COR-L47 (cell line): ENCODE results near the gene CNBD2.
"Not testable (repeated sequence)": the region's sequence is repeated elsewhere in the genome, so short reads cannot be mapped to it uniquely, and the experiment has no call there.

Experiments
- DNase-seq: peaks from one replicate; lab custom pipeline; 2025; lab: John Stamatoyannopoulos, UW

Gene CNBD2

DNA sequence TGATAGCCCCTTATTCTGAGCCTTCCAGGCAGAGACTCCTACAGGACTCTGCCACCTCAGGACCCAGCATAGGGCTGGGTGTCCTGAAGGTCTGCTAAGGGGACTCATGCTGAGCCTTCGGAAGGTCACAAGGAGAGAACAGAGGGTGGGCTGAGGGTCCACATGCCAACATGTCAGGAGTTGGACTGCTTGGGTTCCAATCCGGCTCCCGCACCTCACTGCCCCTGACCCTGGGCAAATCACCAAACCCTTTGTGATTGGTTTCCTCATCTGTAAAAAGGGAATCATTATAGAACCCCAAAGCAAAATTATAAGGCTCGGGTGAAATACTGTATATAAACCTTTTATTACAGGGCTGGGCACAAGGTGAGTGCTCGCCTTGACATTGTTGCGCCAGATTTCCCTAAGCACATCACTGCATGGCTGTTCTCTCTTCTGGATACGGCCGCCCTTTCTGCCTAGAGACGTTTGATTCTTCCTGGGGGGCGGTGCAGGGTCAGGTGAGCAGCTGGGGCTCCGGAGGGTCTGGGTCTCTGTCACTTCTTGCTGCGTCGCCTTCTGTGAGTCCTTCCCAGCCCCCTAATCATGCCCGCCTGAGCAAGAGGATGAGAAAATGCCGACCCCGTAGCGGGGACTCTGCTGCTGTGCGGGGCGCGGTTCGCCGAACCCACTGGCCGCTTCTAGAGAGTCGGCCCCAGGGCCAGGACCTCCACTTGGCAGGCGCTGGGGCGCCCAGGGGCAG, 95.7 kb downstream of the CNBD2 start:
- no peak for DNase-seq

DNA sequence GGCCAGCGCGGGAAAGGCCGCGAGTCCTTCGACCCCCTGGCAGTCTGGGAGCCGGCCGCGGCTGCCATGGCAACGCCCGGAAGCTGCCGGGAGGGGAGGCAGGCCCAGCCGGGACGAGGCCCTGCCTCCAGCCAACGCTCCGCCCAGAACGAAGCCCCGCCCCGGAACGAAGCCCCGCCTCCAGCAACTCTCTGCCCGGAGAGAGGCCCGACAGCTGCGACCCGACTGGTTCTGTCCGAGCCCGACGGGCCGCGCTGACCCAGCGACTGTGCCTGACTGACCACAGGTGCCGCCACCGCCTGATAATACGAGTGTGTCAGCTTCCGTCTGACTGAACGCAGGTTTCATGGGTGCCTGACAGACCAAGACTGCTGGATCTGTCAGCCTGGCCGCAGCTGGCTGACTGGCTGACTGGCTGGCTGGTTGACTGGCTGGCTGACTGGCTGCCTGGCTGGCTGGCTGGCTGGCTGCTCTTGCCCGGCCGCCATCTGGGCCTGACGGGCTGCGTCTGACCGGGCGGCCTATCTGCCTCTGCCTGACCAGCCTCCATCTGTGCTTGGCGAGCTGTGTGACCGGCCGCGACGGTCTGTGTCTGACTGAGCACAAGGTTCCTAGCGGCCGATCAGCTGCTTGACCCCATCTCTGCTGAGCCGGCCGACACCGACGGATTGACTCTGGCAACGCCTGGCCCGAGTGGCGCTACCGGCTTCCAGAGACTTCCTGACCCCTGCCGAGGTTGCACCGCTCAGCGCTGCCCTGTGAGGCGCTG, 96.5 kb downstream of the CNBD2 start:
- DNase-seq = peak; percentile 82

DNA sequence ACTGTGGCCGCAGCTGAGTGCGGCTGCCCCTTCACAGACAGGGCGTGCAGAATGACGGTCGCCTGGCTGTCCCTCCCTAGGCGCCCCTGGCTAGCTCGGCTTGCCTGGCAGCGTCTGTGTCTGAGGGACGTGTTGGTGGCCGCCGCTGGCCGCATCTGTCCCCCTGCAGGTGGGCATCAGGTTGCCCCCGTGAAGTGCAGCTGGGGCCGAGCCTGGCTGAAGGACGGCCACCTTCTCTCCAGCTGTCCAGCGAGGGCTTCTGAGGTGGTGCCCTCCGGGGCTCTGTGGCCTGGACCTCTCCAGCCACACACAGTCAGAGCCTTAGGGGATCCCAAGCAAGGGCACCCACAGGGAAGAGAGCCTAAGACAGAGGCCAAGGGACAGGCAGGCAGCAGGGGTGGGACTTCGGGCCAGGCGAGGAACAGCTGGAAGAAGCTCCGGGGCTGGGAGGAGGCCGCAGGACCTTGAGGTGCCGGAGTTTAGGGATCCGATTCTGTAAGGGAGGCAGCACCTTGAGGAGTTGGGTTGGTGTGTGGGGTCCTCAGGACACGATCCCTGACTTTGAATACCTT, 97.1 kb downstream of the CNBD2 start:
- DNase-seq = no peak

DNA sequence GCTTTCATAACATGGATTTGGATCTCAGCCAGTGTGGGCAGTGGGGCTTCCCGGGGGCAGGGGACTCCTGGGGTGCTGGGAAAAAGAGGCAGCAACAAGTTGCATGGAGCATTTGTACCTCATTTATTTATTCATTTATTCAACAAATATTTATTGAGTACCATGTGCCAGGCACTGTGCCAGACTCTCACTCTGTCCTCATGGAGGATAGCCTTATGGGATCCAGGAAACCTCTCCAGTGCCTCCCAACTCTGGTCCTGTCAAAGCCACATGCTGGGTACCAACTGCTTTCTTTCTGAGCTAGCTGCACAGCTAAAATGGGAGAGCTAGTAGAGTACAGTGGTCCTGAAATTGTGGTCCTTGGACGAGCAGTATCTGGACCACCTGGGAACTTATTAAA, 98.4 kb downstream of the CNBD2 start:
- peak; percentile 13 for DNase-seq

- DNase-seq = not testable (repeated sequence)
Measured at GRCh38 chr20:36068526-36068925, 100.1 kb downstream of the CNBD2 start.

DNA sequence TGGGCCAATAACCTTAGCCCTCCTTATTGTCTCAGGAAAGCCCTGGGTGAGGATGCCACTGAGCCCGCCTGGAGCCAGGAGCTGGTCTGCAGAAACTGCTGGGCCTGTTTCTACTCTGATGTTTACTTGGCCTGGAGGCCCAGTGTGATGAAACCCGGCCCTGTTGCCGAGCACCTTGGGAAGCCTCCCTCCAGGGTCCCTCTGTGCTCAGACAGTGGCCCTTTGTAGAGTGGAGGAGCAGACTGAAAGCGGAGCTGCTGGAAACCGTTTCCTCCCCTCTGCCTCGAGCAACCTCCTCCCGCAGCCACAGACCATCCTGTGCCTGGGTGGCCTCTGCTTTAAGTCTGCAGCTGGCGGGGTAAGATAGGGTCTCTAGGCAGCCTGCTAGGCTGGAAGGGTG, 102.1 kb downstream of the CNBD2 start:
- no peak for DNase-seq

GRCh38 chr20:36071848-36072247, 103.5 kb downstream of the CNBD2 start:
- DNase-seq = no peak

- no peak for DNase-seq
Measured at GRCh38 chr20:36074983-36075382, 106.6 kb downstream of the CNBD2 start.

DNA sequence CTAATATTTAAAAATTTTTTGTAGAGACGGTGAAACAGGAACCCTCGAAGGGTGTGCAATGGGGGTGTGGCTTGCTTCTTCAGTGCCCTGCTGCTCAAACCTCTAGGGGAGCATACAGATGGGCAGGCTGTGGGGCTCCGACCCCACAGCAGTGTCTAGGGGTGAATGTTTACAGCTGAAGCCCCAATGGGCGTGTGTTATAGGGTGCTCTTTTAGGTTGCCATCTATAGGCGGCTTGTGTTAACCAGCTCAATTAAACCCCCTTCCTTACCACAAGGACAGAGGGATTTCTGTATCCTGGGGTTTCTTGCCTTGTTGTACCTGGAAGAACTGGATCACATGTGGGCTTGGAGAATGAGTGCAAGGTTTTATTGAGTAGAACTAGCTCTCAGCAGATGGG, 109.4 kb downstream of the CNBD2 start:
- DNase-seq = not testable (repeated sequence)

GRCh38 chr20:36079486-36079885, 111.1 kb downstream of the CNBD2 start:
- no peak for DNase-seq

DNA sequence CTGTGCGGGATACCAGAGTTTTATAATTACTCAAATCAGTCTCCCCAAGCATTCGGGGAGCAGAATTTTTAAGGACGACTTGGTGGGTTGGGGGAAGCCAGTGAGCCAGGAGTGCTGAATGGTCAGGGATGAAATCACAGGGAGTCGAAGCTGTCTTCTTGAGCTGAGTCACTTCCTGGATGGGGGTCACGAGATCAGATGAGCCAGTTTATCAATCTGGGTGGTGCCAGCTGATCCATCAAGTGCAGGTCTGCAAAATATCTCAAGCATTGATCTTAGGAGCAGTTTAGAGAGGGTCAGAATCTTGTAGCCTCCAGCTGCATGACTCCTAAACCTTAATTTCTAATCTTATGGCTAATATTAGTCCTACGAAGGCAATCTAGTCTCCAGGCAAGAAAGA, 111.6 kb downstream of the CNBD2 start:
- not testable (repeated sequence) for DNase-seq
